ENCODE measurements around the gene TRIP13.

The TRIP13 gene

DNA sequence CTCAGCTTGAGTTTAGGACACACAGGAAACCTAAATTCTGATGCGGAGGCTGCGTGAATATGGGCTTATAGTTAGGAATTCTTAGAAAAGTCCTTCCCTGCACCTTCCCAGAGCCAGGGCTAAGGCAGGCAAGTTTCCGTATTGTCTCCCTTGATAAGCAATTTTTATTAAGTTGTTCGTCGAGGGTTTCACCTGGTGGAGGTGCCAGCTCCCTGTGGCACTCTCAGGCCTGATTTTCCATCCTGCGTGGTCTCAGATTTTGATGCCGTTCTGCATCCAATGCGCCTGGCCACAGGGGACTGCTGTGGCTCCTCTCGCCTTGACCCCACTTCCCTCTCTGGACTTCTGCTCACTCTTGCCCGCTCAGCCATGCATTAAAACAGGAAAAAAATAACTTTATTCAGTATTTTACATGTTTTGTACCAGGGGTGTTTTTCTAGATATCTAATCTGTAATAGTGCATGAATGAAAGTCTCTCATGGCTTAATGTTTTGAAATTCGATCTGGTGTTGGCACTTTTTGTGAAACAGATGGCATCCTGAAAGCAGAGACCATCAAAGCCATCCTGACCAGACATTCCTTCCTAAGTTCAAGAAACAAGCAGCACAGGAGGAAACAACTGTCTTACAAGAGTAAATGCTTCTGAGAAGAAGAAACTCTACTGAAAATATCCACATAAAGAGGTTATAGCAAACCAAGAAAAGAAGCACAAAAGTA is 50.7 kb downstream of the TRIP13 start:
- no peaks in the 10 kb centered on the region for H3K36me3 ChIP-seq
- no peak overlapping the region for H3K4me3 ChIP-seq (ENCODE audit: low read depth, low read length)
- H3K27me3 ChIP-seq, result no peaks in the 10 kb centered on the region
- TF ChIP-seq, protein P1, sequence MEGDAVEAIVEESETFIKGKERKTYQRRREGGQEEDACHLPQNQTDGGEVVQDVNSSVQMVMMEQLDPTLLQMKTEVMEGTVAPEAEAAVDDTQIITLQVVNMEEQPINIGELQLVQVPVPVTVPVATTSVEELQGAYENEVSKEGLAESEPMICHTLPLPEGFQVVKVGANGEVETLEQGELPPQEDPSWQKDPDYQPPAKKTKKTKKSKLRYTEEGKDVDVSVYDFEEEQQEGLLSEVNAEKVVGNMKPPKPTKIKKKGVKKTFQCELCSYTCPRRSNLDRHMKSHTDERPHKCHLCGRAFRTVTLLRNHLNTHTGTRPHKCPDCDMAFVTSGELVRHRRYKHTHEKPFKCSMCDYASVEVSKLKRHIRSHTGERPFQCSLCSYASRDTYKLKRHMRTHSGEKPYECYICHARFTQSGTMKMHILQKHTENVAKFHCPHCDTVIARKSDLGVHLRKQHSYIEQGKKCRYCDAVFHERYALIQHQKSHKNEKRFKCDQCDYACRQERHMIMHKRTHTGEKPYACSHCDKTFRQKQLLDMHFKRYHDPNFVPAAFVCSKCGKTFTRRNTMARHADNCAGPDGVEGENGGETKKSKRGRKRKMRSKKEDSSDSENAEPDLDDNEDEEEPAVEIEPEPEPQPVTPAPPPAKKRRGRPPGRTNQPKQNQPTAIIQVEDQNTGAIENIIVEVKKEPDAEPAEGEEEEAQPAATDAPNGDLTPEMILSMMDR (IDR thresholded peaks at IDR 0.05; ENCODE audit: low read depth, low read length), result no peak
- no peak for DNase-seq
- H3K9me3 ChIP-seq, result no peaks in the 10 kb centered on the region
- peaks cover 13% of the 10 kb centered on the region for H3K4me1 ChIP-seq

DNA sequence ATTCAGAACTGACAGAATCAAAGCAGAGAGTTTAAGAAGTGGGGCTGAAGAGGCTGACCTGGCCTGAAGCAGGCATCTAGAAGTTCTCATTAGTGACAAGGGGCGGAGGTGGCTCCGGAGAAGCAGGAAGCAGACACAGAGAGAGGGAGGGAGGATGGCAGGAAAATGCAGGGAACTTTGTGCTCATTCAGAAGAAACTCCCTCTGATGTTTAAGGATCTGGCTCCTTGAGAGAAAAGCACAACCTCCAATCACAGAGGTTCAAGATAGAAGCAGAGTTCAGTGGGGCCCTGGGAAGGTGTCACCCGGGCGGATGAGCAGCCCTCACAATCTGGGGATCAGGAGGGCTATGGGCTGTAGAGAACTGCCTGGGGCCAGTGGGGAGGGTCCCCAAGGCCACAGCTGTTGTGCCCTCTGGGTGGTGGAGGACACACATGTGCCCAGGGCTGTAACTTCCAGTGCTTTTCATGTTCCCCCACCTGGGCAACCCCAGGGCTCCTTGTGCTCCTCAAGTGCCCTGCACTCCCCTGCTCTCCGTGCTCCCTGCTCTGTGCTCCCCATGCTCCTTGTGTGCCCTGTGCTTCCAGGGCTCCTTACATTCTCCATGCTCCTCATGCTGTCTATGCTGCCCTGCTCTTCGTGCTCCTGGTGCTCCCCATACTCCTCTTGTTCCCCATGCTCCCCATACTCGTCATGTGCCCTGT is 51.4 kb downstream of the TRIP13 start:
- peaks cover 13% of the 10 kb centered on the region for H3K4me1 ChIP-seq

DNA sequence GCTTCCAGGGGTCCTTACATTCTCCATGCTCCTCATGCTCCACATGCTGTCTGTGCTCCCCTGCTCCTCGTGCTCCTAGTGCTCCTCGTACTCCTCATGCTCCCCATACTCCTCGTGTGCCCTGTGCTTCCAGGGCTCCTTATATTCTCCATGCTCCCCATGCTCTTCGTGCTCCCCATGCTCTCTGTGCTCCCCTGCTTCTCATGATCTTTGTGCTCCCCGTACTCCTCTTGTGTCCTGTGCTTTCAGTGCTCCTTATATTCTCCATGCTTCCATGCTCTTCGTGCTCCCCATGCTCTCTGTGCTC is 51.9 kb downstream of the TRIP13 start:
- no peak for DNase-seq
- Histone ChIP-seq H3K4me3 (ENCODE audit: low read depth, low read length) (no peak overlapping the region), H3K9me3 (no peaks in the 10 kb centered on the region), H3K4me1 (peaks cover 13% of the 10 kb centered on the region), H3K36me3 (no peaks in the 10 kb centered on the region), H3K27me3 (no peaks in the 10 kb centered on the region)
- TF ChIP-seq, protein P1 (IDR thresholded peaks at IDR 0.05; ENCODE audit: low read depth, low read length), result no peak

More for the DNA sequence above, 51.4 kb downstream of the TRIP13 start:
- TF ChIP-seq, protein P1 (IDR thresholded peaks at IDR 0.05; ENCODE audit: low read depth, low read length), result no peak
- Histone ChIP-seq H3K27me3 (no peaks in the 10 kb centered on the region), H3K9me3 (no peaks in the 10 kb centered on the region), H3K4me3 (ENCODE audit: low read depth, low read length) (no peak overlapping the region), H3K36me3 (no peaks in the 10 kb centered on the region)
- DNase-seq, result no peak

GRCh38 chr5:944992-945685 is 52.5 kb downstream of the TRIP13 start:
- H3K4me3 ChIP-seq (ENCODE audit: low read depth, low read length), result no peak overlapping the region
- H3K4me1 ChIP-seq, result peaks cover 13% of the 10 kb centered on the region
- no peak for DNase-seq
- no peaks in the 10 kb centered on the region for H3K27me3 ChIP-seq
- TF ChIP-seq, protein P1 (IDR thresholded peaks at IDR 0.05; ENCODE audit: low read depth, low read length), result no peak
- H3K9me3 ChIP-seq, result no peaks in the 10 kb centered on the region
- H3K36me3 ChIP-seq, result no peaks in the 10 kb centered on the region

- DNase-seq, result no peak
- no peaks in the 10 kb centered on the region for H3K36me3 ChIP-seq
- H3K9me3 ChIP-seq, result no peaks in the 10 kb centered on the region
- no peaks in the 10 kb centered on the region for H3K27me3 ChIP-seq
- peaks cover 13% of the 10 kb centered on the region for H3K4me1 ChIP-seq
- TF ChIP-seq, protein P1 (IDR thresholded peaks at IDR 0.05; ENCODE audit: low read depth, low read length), result no peak
- peak overlapping the region; percentile 33 for H3K4me3 ChIP-seq (ENCODE audit: low read depth, low read length)
Measured at GRCh38 chr5:945691-946551, 53.2 kb downstream of the TRIP13 start.

Data from BE2C (cell line).